K562 (cell line): ENCODE measurements around the gene FUBP3. TPM values are rescaled to one million over a fixed set of nuclear protein-coding genes. Genes with fewer than 3 reads are reported as not detected.

ENCODE experiments used
- ATAC-seq: fragments of 200-7000 bp; cut with Tn5 transposase; 3 replicates; pipeline ENCODE4 v1.9.1; 2020; ENCODE audit warnings: moderate library complexity
- BruUV-seq: library from RNA; stranded (reverse); fragments of 400-500 nt; replicated peaks from 2 replicates; lab custom pipeline; 2021; lab: Mats Ljungman, UMichigan
- CTCF ChIA-PET: fragments of 300-600 bp; formaldehyde crosslinking; extraction: SDS; loops from one replicate; lab custom pipeline; 2021; ENCODE audit warnings: low intra/inter-chr PET ratio; lab: Yijun Ruan, JAX
- POLR2A ChIA-PET: fragments of 300-600, 350-650 bp; sonication (Branson Sonifier 250); formaldehyde crosslinking; extraction: SDS; loops from one replicate; lab custom pipeline; 2021; ENCODE audit warnings: antibody characterized with exemption, inconsistent platforms; lab: Yijun Ruan, JAX
- DNase-seq, 4 experiments: peaks; one replicate each; pipeline versions ENCODE4 v3.0.0 to v3.0.0-alpha.2; 2011 to 2018; ENCODE audit warnings: low spot score in 3 of 4, mixed read lengths in 3 of 4; ENCODE audit errors: extremely low read depth in 1 of 4
- FAIRE-seq: peaks from 2 replicates; lab custom pipeline; 2011; peaks lifted over from hg19 to GRCh38; lab: Jason Lieb, UNC
- H2AFZ ChIP-seq: 2 replicates; pipeline ENCODE4 v1.6.0; 2011; ENCODE audit warnings: low read depth, low read length, control low read depth, inconsistent platforms
- H3K27ac ChIP-seq: fragments of 200-600 bp; 3 replicates; pipeline ENCODE4 v1.8.0; 2011; ENCODE audit warnings: low read depth, mild to moderate bottlenecking, control low read depth, inconsistent platforms, low read length, moderate library complexity, mixed read lengths; ENCODE audit errors: extremely low read depth
- H3K27me3 ChIP-seq, 2 experiments: fragments of 300-600 bp in 1 of 2; 2 replicates in 1 of 2; 3 replicates in 1 of 2; pipeline versions ENCODE4 v1.6.0 to v1.8.0; 2011; ENCODE audit warnings: inconsistent platforms in 2 of 2, low read length in 2 of 2, mild to moderate bottlenecking in 1 of 2, mixed read lengths in 1 of 2, moderate library complexity in 1 of 2; ENCODE audit not compliant: control insufficient read depth in 2 of 2, insufficient read depth in 2 of 2
- H3K36me3 ChIP-seq: fragments of 300-600 bp; 3 replicates; pipeline ENCODE4 v1.8.0; 2011; ENCODE audit warnings: mild to moderate bottlenecking, low read length, inconsistent platforms; ENCODE audit not compliant: control insufficient read depth, insufficient read depth
- H3K4me1 ChIP-seq, 2 experiments: fragments of 200-600 bp in 1 of 2; replicated peaks in 1 of 2; 2 replicates in 1 of 2; 3 replicates in 1 of 2; pipeline versions ENCODE4 v1.5.1 to v1.8.0; 2011; ENCODE audit warnings: inconsistent platforms in 2 of 2, low read length in 2 of 2, mild to moderate bottlenecking in 1 of 2, mixed read lengths in 1 of 2, moderate library complexity in 1 of 2; ENCODE audit not compliant: control insufficient read depth in 2 of 2, insufficient read depth in 2 of 2
- H3K4me2 ChIP-seq: 2 replicates; pipeline ENCODE4 v1.6.1; 2011; ENCODE audit warnings: low read length, control low read depth, inconsistent platforms, mixed read lengths; ENCODE audit not compliant: insufficient read depth
- H3K4me3 ChIP-seq: fragments of 200-600 bp; sonication (generic), shearing (Covaris generic); 2 replicates; pipeline ENCODE4 v1.5.1; 2016; ENCODE audit warnings: control low read depth, inconsistent platforms
- H3K79me2 ChIP-seq: fragments of 200-600 bp; 3 replicates; pipeline ENCODE4 v1.8.0; 2011; ENCODE audit warnings: low read length, inconsistent platforms; ENCODE audit not compliant: control insufficient read depth, insufficient read depth
- H3K9ac ChIP-seq, 2 experiments: 2 replicates each; pipeline versions ENCODE4 v1.6.0 to v1.6.1; 2011; ENCODE audit warnings: low read depth in 2 of 2, low read length in 2 of 2, control low read depth in 1 of 2, inconsistent platforms in 1 of 2, mild to moderate bottlenecking in 1 of 2, mixed read lengths in 1 of 2; ENCODE audit not compliant: insufficient read depth in 1 of 2
- H3K9me1 ChIP-seq: one replicate; pipeline ENCODE4 v1.6.0; 2011; ENCODE audit warnings: inconsistent platforms, mild to moderate bottlenecking, low read length, moderate library complexity; ENCODE audit not compliant: control insufficient read depth, insufficient read depth
- H3K9me3 ChIP-seq: replicated peaks from 2 replicates; pipeline ENCODE4 v1.5.1; 2011; ENCODE audit warnings: low read depth, low read length, inconsistent platforms; ENCODE audit not compliant: control insufficient read depth, insufficient read depth
- H4K20me1 ChIP-seq: replicated peaks from 2 replicates; pipeline ENCODE4 v1.6.1; 2011; ENCODE audit warnings: low read length, inconsistent platforms, mixed read lengths; ENCODE audit not compliant: control insufficient read depth, insufficient read depth
- CCNT2 ChIP-seq: IDR thresholded peaks from 2 replicates; pipeline ENCODE4 v1.6.1; 2011; ENCODE audit warnings: borderline replicate concordance, low read depth, mild to moderate bottlenecking, moderate library complexity, mixed read lengths, low read length; ENCODE audit not compliant: insufficient read length; ENCODE audit errors: extremely low read depth
- HLTF ChIP-seq: fragments of 450-650 bp; IDR thresholded peaks from 2 replicates; pipeline ENCODE4 v1.6.1; 2016
- HMG20A ChIP-seq: fragments of 450-650 bp; formaldehyde crosslinking; conservative IDR thresholded peaks from 2 replicates; pipeline ENCODE4 v1.4.0; 2020; ENCODE audit warnings: mild to moderate bottlenecking, mixed read lengths
- HNRNPL ChIP-seq: fragments of 200-400 bp; formaldehyde crosslinking; IDR thresholded peaks from 2 replicates; pipeline ENCODE4 v1.6.1; 2017; ENCODE audit warnings: low read depth, mild to moderate bottlenecking, low read length
- NFIC ChIP-seq: fragments of 450-650 bp; IDR thresholded peaks from 2 replicates; pipeline ENCODE4 v1.6.1; 2017; ENCODE audit warnings: mild to moderate bottlenecking, inconsistent platforms
- NR2F6 ChIP-seq: fragments of 450-650 bp; formaldehyde crosslinking; IDR thresholded peaks from 2 replicates; pipeline ENCODE4 v1.4.0; 2020; ENCODE audit warnings: mild to moderate bottlenecking
- SMARCB1 ChIP-seq: IDR thresholded peaks from 2 replicates; pipeline ENCODE4 v1.6.1; 2011; ENCODE audit warnings: improper control_type of control experiment, low read depth; ENCODE audit not compliant: insufficient read length
- STAG1 ChIP-seq: sonication (generic); formaldehyde crosslinking; IDR thresholded peaks from 2 replicates; pipeline ENCODE4 v1.5.0; 2020; ENCODE audit warnings: missing genetic modification reagents, borderline replicate concordance
- SUPT5H ChIP-seq: fragments of 450-650 bp; IDR thresholded peaks from 2 replicates; pipeline ENCODE4 v1.6.1; 2016
- ZKSCAN8 ChIP-seq: fragments of 200-800 bp; sonication (Bioruptor generic); IDR thresholded peaks from 2 replicates; pipeline ENCODE4 v1.6.1; 2016; ENCODE audit warnings: missing genetic modification characterization, missing compliant biosample characterization
- ZNF217 ChIP-seq: sonication (generic); formaldehyde crosslinking; IDR thresholded peaks from 2 replicates; pipeline ENCODE4 v1.8.0; 2022; ENCODE audit warnings: mild to moderate bottlenecking, missing genetic modification reagents
- ZNF778 ChIP-seq: fragments of 450-650 bp; formaldehyde crosslinking; IDR thresholded peaks from 2 replicates; pipeline ENCODE4 v1.4.0; 2020; ENCODE audit warnings: mild to moderate bottlenecking, moderate library complexity
- WGBS: fragments of 100-300 bp; shearing (Covaris generic); methylation state at CpG from one replicate; pipeline ENCODE4 v1.1.6; 2016; ENCODE audit warnings: low coverage, mixed read lengths; ENCODE audit not compliant: insufficient coverage; ENCODE audit errors: missing lambda C conversion rate; 5-methylcytosine and 5-hydroxymethylcytosine counted together
- in situ Hi-C: fragments of 300-500 bp; cut with MboI; formaldehyde crosslinking; loops from 4 replicates; pipeline ENCODE4 v1.15.0; 2018; ENCODE audit warnings: inconsistent platforms, mixed read lengths
- intact Hi-C: fragments of 100-400 bp; cut with micrococcal nuclease; formaldehyde crosslinking; loops from 2 replicates; pipeline ENCODE4 v1.14.2; 2022
- polyA plus RNA-seq, 8 experiments: library from polyadenylated mRNA; depleted of rRNA in 4 of 8; stranded (reverse) in 5 of 8; unstranded in 3 of 8; fragments of >200 nt; fragmentation: Nextera tagmentation in 2 of 8; fragmentation: Illumina TruSeq in 1 of 8; extraction: Ambion mirVana in 2 of 8; extraction: Trizol in 1 of 8; gene quantifications; 2 replicates each; pipeline versions ENCODE4 v1.2.1 to v1.2.3, GENCODE V29; 2011 to 2014; ENCODE audit warnings: inconsistent platforms in 1 of 8, missing spikeins in 1 of 8
- total RNA-seq, 7 experiments: library from RNA; depleted of rRNA in 6 of 7; stranded (reverse); fragments of >200 nt in 6 of 7; fragmentation: Illumina TruSeq in 2 of 7; extraction: Trizol in 2 of 7; gene quantifications; 2 replicates each; pipeline versions ENCODE4 v1.2.1 to v1.2.3, GENCODE V29; 2011 to 2021; ENCODE audit warnings: low replicate concordance in 1 of 7
- TF ChIP-seq, protein P1 (sequence below): fragments of 450-650 bp; IDR thresholded peaks from 2 replicates; pipeline ENCODE4 v1.6.1; 2016; ENCODE audit warnings: missing biosample characterization, missing genetic modification characterization
- TF ChIP-seq, protein P2 (sequence below): fragments of 250-450 bp; sonication (Bioruptor Pico); IDR thresholded peaks from 2 replicates; pipeline ENCODE4 v1.4.0; 2020; ENCODE audit warnings: mild to moderate bottlenecking, moderate library complexity, borderline replicate concordance
- TF ChIP-seq, protein P3 (sequence below): fragments of 450-650 bp; formaldehyde crosslinking; IDR thresholded peaks from 2 replicates; pipeline ENCODE4 v1.4.0; 2022; ENCODE audit warnings: mild to moderate bottlenecking, moderate library complexity
- TF ChIP-seq, protein P4 (sequence below): fragments of 250-450 bp; sonication (Bioruptor Pico); IDR thresholded peaks from 2 replicates; pipeline ENCODE4 v1.9.0; 2021; ENCODE audit warnings: mild to moderate bottlenecking, inconsistent platforms

Gene FUBP3
- total and polyA plus RNA-seq, 9 of the 15 experiments (the other 6 are each of a cell fraction or from before 2014, with no cell fraction given), result 3.0 to 64.0 (median 48.1) TPM

DNA sequence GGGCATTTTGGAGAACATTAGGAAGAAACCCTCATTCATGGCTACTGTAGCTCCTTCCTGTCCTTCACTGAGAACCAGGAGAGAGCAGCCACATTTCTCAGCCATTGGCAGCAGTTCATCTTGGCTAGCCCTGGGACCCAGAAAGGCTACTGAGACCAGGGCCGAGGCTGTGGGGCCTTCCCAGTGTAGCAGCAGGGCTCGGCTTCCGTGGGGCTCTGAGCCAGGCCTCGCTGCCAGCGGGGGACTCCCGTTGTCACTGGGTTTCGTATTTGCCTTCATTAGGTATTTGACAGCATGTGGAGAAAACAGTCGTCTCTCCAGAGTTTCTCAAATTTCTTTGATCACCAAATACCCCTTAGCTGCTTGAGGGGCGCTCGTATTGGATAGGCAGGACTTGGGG, 47.7 kb downstream of the FUBP3 start:
- no peak overlapping the region for H3K4me2 ChIP-seq
- H3K4me3 ChIP-seq, result no peak overlapping the region
- no peaks in the 10 kb centered on the region for H3K27me3 ChIP-seq
- CTCF ChIA-PET, result no interaction called here
- TF ChIP-seq HLTF (no peak), NR2F6 (CRISPR knock-in tag) (no peak), ZNF778 (CRISPR knock-in tag) (no peak), HNRNPL (no peak), SMARCB1 (no peak), STAG1 (CRISPR knock-in tag) (no peak), ZKSCAN8 (CRISPR knock-in tag) (no peak), ZNF217 (CRISPR knock-in tag) (no peak), SUPT5H (no peak), CCNT2 (no peak), HMG20A (CRISPR knock-in tag) (no peak), NFIC (no peak)
- TF ChIP-seq, protein P1, sequence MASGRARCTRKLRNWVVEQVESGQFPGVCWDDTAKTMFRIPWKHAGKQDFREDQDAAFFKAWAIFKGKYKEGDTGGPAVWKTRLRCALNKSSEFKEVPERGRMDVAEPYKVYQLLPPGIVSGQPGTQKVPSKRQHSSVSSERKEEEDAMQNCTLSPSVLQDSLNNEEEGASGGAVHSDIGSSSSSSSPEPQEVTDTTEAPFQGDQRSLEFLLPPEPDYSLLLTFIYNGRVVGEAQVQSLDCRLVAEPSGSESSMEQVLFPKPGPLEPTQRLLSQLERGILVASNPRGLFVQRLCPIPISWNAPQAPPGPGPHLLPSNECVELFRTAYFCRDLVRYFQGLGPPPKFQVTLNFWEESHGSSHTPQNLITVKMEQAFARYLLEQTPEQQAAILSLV (tag), result no peak
- TF ChIP-seq, protein P2, sequence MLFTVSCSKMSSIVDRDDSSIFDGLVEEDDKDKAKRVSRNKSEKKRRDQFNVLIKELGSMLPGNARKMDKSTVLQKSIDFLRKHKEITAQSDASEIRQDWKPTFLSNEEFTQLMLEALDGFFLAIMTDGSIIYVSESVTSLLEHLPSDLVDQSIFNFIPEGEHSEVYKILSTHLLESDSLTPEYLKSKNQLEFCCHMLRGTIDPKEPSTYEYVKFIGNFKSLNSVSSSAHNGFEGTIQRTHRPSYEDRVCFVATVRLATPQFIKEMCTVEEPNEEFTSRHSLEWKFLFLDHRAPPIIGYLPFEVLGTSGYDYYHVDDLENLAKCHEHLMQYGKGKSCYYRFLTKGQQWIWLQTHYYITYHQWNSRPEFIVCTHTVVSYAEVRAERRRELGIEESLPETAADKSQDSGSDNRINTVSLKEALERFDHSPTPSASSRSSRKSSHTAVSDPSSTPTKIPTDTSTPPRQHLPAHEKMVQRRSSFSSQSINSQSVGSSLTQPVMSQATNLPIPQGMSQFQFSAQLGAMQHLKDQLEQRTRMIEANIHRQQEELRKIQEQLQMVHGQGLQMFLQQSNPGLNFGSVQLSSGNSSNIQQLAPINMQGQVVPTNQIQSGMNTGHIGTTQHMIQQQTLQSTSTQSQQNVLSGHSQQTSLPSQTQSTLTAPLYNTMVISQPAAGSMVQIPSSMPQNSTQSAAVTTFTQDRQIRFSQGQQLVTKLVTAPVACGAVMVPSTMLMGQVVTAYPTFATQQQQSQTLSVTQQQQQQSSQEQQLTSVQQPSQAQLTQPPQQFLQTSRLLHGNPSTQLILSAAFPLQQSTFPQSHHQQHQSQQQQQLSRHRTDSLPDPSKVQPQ, result no peak
- TF ChIP-seq, protein P3, sequence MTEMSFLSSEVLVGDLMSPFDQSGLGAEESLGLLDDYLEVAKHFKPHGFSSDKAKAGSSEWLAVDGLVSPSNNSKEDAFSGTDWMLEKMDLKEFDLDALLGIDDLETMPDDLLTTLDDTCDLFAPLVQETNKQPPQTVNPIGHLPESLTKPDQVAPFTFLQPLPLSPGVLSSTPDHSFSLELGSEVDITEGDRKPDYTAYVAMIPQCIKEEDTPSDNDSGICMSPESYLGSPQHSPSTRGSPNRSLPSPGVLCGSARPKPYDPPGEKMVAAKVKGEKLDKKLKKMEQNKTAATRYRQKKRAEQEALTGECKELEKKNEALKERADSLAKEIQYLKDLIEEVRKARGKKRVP (CRISPR knock-in tag), result no peak
- TF ChIP-seq, protein P4, sequence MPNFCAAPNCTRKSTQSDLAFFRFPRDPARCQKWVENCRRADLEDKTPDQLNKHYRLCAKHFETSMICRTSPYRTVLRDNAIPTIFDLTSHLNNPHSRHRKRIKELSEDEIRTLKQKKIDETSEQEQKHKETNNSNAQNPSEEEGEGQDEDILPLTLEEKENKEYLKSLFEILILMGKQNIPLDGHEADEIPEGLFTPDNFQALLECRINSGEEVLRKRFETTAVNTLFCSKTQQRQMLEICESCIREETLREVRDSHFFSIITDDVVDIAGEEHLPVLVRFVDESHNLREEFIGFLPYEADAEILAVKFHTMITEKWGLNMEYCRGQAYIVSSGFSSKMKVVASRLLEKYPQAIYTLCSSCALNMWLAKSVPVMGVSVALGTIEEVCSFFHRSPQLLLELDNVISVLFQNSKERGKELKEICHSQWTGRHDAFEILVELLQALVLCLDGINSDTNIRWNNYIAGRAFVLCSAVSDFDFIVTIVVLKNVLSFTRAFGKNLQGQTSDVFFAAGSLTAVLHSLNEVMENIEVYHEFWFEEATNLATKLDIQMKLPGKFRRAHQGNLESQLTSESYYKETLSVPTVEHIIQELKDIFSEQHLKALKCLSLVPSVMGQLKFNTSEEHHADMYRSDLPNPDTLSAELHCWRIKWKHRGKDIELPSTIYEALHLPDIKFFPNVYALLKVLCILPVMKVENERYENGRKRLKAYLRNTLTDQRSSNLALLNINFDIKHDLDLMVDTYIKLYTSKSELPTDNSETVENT (CRISPR knock-in tag), result no peak
- H3K9ac ChIP-seq, result no peak overlapping the region
- H3K4me1 ChIP-seq, result no peaks in the 10 kb centered on the region
- WGBS, result 97% methylated on average over 8 of the region's 10 CpGs
- in situ Hi-C loops (no loop called here), intact Hi-C loops (no loop called here)
- peaks cover 9% of the 10 kb centered on the region for H4K20me1 ChIP-seq
- no peak overlapping the region for H3K27ac ChIP-seq
- POLR2A ChIA-PET, result interaction anchor here (0.7 kb wide), 1 partner anchor 415 kb away, joined by 3 read pairs; no protein-coding TSS in a partner anchor
- no TSS peak for BruUV-seq
- ATAC-seq, result no peak
- no peak overlapping the region for H2AFZ ChIP-seq
- peaks cover 90% of the 10 kb centered on the region; the same call in 2 of the 3 replicates for H3K36me3 ChIP-seq
- no peak for FAIRE-seq
- no peaks in the 10 kb centered on the region for H3K79me2 ChIP-seq
- DNase-seq, result no peak
- H3K9me3 ChIP-seq, result no peaks in the 10 kb centered on the region
- H3K9me1 ChIP-seq, result no peaks in the 10 kb centered on the region
